Tibial nerve (tissue), 4 donors: ENCODE results near the gene OR2V1. TPM values are rescaled to one million over a fixed set of nuclear protein-coding genes. Genes with fewer than 3 reads are reported as not detected.
A peak's percentile ranks its signal among the peaks of the same experiment; 100 is the strongest.
"Not testable (repeated sequence)": the region's sequence is repeated elsewhere in the genome, so short reads cannot be mapped to it uniquely, and the experiment has no call there.

Experiments used
- DNase-seq, 2 donors: peaks; one replicate each; pipeline ENCODE4 v3.0.0-alpha.2; 2019; ENCODE audit warnings: low spot score in 2 of 2
- H3K27ac ChIP-seq, 4 donors: fragments of 200-600 bp; sonication (generic) in 3 of 4; one replicate each; pipeline ENCODE4 v1.5.1; 2017 to 2019; ENCODE audit warnings: mild to moderate bottlenecking in 1 of 4
- H3K27me3 ChIP-seq, 2 donors: fragments of 200-600 bp; sonication (generic) in 1 of 2; one replicate each; pipeline versions ENCODE4 v1.5.1 to v1.6.0; 2017 to 2019
- H3K36me3 ChIP-seq, 3 donors: fragments of 200-600 bp; sonication (generic); one replicate each; pipeline ENCODE4 v1.5.1; 2018 to 2019
- H3K4me1 ChIP-seq, 4 donors: fragments of 200-600 bp; sonication (generic) in 3 of 4; one replicate each; pipeline ENCODE4 v1.5.1; 2017 to 2019
- H3K4me3 ChIP-seq, 4 donors: fragments of 200-600 bp; sonication (generic) in 3 of 4; one replicate each; pipeline ENCODE4 v1.5.1; 2017 to 2019; ENCODE audit warnings: mild to moderate bottlenecking in 1 of 4, moderate library complexity in 1 of 4
- H3K9me3 ChIP-seq, 4 donors: fragments of 200-600 bp; sonication (generic) in 3 of 4; one replicate each; pipeline ENCODE4 v1.5.1; 2017 to 2019
- CTCF ChIP-seq, 5 experiments: fragments of 200-600 bp in 3 of 5; fragments of 450-650 bp in 2 of 5; sonication (generic) in 3 of 5; IDR thresholded peaks; one replicate each; pipeline ENCODE4 v1.5.1; 2016 to 2019; ENCODE audit warnings: antibody characterized with exemption in 5 of 5, mild to moderate bottlenecking in 3 of 5, moderate library complexity in 2 of 5
- EP300 ChIP-seq, 2 donors: sonication (generic); formaldehyde crosslinking; IDR thresholded peaks; one replicate each; pipeline ENCODE4 v1.6.1; 2017; ENCODE audit warnings: antibody characterized with exemption in 2 of 2, mild to moderate bottlenecking in 1 of 2
- POLR2A ChIP-seq, 2 donors: fragments of 450-650 bp; IDR thresholded peaks; one replicate each; pipeline ENCODE4 v1.6.1; 2017; ENCODE audit warnings: antibody characterized with exemption in 2 of 2, mild to moderate bottlenecking in 2 of 2, moderate library complexity in 2 of 2
- WGBS, 2 donors: methylation state at CpG; one replicate each; pipeline ENCODE4 v1.1.5; 2018; 5-methylcytosine and 5-hydroxymethylcytosine counted together
- total RNA-seq, 4 donors: library from RNA; depleted of rRNA; stranded (reverse); fragments of >200 nt; gene quantifications; one replicate each; pipeline ENCODE4 v1.1.0, GENCODE V29; 2016

Gene OR2V1
- total RNA-seq, 4 donors from 2014 or later, result not detected

GRCh38 chr5:181101930-181102674 is 28.9 kb downstream of the OR2V1 start:
- H3K36me3 ChIP-seq, DNase-seq, H3K27ac ChIP-seq, H3K9me3 ChIP-seq, H3K4me1 ChIP-seq, H3K4me3 ChIP-seq: not testable (repeated sequence)
- no CpG with 5 or more reads among the region's 30 CpGs for WGBS, 2 donors
- peaks cover 3 to 31% of the 10 kb centered on the region in 2 donors for H3K27me3 ChIP-seq

- no CpG with 5 or more reads among the region's 54 CpGs for WGBS, 2 donors
- not testable (repeated sequence) for H3K4me3 ChIP-seq, DNase-seq
Observed at GRCh38 chr5:181101030-181101641, 29.8 kb downstream of the OR2V1 start.

GRCh38 chr5:181100121-181100875 is 30.7 kb downstream of the OR2V1 start:
- Histone ChIP-seq H3K4me3 (no peak overlapping the region), H3K27me3 (peaks cover 3 to 23% of the 10 kb centered on the region in 2 donors), H3K27ac (no peak overlapping the region), H3K9me3 (peaks cover 0 to 3% (median 0%) of the 10 kb centered on the region in 4 donors), H3K36me3 (no peaks in the 10 kb centered on the region), H3K4me1 (peaks cover 0 to 5% (median 2%) of the 10 kb centered on the region in 4 donors)
- 5 to 7% methylated on average over 21 to 43 of the region's 62 CpGs for WGBS, 2 donors
- no peak for DNase-seq
- TF ChIP-seq CTCF (IDR thresholded peaks at IDR 0.05) (no peak), POLR2A (IDR thresholded peaks at IDR 0.05) (no peak), EP300 (IDR thresholded peaks at IDR 0.05) (no peak)

More at GRCh38 chr5:181101030-181101641, 29.8 kb downstream of the OR2V1 start:
- peaks cover 3 to 26% of the 10 kb centered on the region in 2 donors for H3K27me3 ChIP-seq
- H3K9me3 ChIP-seq, H3K27ac ChIP-seq, H3K4me1 ChIP-seq, H3K36me3 ChIP-seq: not testable (repeated sequence)

GRCh38 chr5:181099602-181100086 is 31.3 kb downstream of the OR2V1 start:
- TF ChIP-seq EP300 (IDR thresholded peaks at IDR 0.05) (no peak), CTCF (IDR thresholded peaks at IDR 0.05) (no peak), POLR2A (IDR thresholded peaks at IDR 0.05) (no peak)
- Histone ChIP-seq H3K27me3 (peaks cover 3 to 20% of the 10 kb centered on the region in 2 donors), H3K27ac (no peak overlapping the region), H3K36me3 (no peaks in the 10 kb centered on the region), H3K4me1 (peaks cover 0 to 5% (median 2%) of the 10 kb centered on the region in 4 donors), H3K9me3 (peaks cover 0 to 3% (median 0%) of the 10 kb centered on the region in 4 donors), H3K4me3 (no peak overlapping the region)
- no peak for DNase-seq
- WGBS, 2 donors, result 56 to 57% methylated on average over 11 of the region's 11 CpGs

GRCh38 chr5:181098762-181099601 is 32.0 kb downstream of the OR2V1 start:
- Histone ChIP-seq H3K27me3 (peaks cover 3 to 20% of the 10 kb centered on the region in 2 donors), H3K4me1 (peaks cover 0 to 5% (median 2%) of the 10 kb centered on the region in 4 donors), H3K36me3 (no peaks in the 10 kb centered on the region), H3K27ac (no peak overlapping the region), H3K9me3 (peaks cover 0 to 3% (median 0%) of the 10 kb centered on the region in 4 donors), H3K4me3 (no peak overlapping the region)
- no peak for DNase-seq
- WGBS, 2 donors, result 21 to 28% methylated on average over 20 to 21 of the region's 22 CpGs
- TF ChIP-seq EP300 (IDR thresholded peaks at IDR 0.05), result no peak
- no peak for TF ChIP-seq CTCF (IDR thresholded peaks at IDR 0.05)
- no peak for TF ChIP-seq POLR2A (IDR thresholded peaks at IDR 0.05)

GRCh38 chr5:181097759-181098491 is 33.0 kb downstream of the OR2V1 start:
- H3K27me3 ChIP-seq, result peaks cover 3 to 20% of the 10 kb centered on the region in 2 donors
- not testable (repeated sequence) for DNase-seq, H3K9me3 ChIP-seq, H3K4me1 ChIP-seq, H3K36me3 ChIP-seq, H3K27ac ChIP-seq
- H3K4me3 ChIP-seq, result peak overlapping the region in 1 of 4 donors; percentile 12
- WGBS, 2 donors, result no CpG with 5 or more reads among the region's 56 CpGs

GRCh38 chr5:181097383-181097753 is 33.6 kb downstream of the OR2V1 start:
- not testable (repeated sequence) for DNase-seq, H3K27ac ChIP-seq, H3K4me3 ChIP-seq, H3K9me3 ChIP-seq, H3K4me1 ChIP-seq, H3K36me3 ChIP-seq
- whole genome bisulfite sequencing, 2 donors, result no CpG with 5 or more reads among the region's 26 CpGs
- peaks cover 3 to 20% of the 10 kb centered on the region in 2 donors for H3K27me3 ChIP-seq

- H3K4me1 ChIP-seq, H3K27ac ChIP-seq, H3K4me3 ChIP-seq, H3K9me3 ChIP-seq, DNase-seq, H3K36me3 ChIP-seq: not testable (repeated sequence)
- WGBS, 2 donors, result no CpG with 5 or more reads among the region's 26 CpGs
- H3K27me3 ChIP-seq, result peaks cover 3 to 20% of the 10 kb centered on the region in 2 donors
Observed at GRCh38 chr5:181096721-181097382, 34.1 kb downstream of the OR2V1 start.
